ENCODE results near the gene LMO3.

LMO3 gene

DNA sequence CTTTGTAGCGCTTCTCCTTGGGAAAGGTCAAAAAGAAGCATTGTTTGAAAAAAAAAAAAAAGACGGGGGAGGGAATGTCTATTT, at the start of gene LMO3:
LMO3 (minus strand) TSS at position 46 of the 84 bp plus-strand sequence. CDS start 5,302 bp downstream, outside the sequence.
- no peak for DNase-seq

DNA sequence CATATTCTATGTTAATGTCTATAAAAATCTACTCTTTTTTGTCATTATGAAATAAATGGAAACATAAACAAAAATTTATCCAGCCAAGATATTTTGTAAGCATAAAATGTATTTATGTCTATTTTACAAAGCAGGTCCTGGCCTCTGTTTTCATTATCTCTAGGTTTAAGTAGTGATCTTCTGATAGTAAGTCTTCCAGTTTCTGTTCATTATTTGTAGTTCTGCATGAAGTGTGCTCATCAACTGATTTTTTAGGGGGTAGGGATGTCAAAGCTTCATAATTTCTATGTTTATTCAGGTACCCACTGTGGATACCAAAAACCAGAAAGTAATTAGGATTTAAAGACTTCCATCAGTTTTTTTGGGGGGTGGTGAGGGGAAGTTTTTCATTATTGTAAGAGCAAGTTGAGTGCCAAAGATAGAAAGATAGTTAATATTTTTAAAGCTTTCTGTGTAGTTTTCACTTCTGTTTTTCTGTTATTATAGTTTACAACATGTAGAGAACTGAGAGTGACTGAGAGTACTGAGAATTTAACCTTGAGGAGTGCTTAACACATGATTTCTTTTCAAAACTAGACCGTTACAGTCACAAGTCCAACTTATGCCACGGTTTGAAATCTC, 30.6 kb upstream of the LMO3 start:
- no peak for DNase-seq

DNA sequence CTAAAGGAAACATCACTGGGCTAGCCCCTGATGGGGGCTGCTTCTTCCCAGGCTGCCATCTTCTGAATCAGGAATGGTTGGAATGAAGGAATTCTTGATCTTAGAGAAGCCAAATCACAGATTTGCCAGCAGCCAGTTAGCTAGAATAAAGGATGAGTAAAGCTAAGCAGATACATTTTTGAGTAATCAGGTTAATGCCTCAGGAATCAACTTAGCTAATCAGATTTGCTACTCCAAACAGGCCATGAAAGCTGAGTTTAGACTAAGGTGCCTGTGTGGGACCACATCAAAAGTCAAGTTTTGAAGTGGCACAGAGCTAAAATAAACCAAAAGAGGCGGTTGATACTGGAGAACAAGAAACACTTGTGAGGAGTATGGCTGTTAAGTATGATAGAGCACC, 28.8 kb upstream of the LMO3 start:
- DNase-seq = no peak

DNA sequence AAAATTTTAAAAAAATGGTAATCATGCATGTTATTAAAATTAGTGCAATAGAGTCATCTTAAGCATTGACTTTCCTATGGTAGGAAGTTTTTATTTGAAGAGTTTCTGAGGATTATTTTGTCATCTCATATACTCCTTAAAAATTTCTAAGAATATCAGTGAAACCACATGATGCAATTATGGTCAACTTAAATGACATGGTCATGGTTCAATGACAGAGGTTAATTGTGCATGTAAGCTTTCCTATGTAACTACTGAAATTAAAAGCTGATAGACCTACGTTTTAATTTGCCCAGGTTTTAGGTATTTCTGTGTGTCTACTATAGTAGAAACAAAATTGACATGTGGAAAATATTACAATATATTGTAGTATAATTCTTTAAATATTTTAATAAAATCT, 21.0 kb upstream of the LMO3 start:
- DNase-seq = peak; percentile 12

DNA sequence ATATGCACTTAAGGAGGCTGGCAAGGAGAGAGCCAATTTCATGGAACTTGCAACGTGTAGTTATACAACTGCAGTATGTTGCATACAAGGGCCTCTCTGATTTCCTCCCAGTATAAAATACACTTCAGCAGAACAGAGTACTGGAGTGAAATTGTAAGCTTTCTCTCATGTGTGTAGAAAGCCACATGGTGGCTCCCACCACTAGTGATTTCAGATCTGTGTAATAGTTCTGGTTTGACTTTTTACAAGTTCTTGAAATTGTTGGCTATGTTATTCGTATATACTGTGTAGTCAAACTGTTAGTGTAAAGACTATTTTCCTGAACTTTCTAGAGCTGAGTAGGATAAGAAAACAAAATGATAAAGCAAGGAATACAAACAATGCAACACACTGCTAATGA, 16.4 kb upstream of the LMO3 start:
- no peak for DNase-seq

DNA sequence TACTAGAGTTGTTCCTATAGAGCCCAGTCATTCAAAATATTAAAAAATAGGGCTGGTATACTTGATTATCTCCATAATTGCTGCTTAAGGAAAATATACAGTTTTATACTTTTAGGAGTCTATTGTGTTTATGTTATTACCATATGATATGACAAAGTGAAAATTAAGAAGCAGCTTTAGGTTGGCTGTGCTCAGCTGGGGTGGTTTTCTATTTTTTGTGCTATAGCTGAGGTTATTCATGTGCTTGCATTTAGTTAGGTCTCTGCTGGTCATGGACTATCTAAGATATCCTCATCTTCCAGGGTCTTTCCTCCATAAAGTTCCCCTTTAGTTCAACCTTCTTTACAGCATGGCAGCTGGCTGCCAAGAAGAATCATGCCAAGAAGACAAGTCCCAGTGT, 13.6 kb upstream of the LMO3 start:
- DNase-seq = no peak

DNA sequence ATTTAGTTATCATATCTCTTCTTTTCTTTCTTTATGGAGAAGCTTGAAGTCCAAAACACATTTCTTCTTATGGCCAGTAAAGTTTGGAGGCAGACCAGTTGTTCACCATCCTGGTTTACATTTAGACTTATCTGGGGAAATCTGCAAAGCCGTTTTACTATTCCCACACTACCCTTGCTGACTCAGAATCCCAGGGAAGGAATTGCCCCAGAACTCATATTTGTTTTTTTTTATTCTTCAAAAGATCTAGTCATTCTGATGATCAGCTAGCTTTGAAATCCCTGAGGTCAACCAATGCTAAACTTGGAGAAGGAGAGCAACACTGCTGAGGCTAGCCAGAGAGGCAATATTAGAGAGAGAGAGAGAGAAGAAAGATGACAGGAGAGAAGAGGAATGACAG, 12.3 kb upstream of the LMO3 start:
- no peak for DNase-seq

DNA sequence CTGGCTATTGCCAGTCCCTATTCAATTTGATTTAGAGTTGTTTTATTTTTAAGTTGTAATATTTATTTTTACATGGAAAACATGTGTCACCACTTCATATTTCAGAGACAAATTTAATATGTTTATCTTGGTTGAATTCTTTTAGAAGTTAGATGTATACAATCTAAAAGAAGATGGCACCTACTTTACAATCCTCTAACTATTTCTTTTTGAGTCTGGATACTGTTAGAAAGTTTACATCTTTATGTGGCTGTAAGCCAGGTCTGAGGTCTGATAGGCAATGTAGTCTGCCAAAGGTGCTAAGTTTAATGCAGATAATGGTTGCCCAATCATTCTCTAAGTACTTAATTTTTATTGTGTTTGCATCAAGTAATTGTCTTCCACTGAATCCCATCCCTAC, 7.2 kb upstream of the LMO3 start:
- no peak for DNase-seq

DNA sequence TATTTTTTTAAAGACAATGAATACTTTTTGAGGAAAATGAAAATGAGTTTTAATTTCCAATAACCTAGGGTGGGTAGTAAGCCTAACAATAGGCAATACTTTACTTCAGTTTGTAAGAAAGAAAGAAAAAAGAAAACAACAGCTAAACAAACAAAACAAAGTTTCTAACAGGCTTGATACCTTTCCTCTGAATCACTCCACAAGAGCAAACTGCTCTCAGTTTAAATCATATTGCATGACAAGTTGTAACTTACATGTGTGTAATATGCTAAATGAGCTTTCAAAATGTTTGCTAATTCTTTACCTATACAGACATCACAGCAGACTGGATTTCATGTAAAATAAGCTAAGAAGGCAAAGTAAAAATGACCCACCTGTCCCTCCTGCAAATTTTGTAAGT, 6.7 kb upstream of the LMO3 start:
- no peak for DNase-seq

DNA sequence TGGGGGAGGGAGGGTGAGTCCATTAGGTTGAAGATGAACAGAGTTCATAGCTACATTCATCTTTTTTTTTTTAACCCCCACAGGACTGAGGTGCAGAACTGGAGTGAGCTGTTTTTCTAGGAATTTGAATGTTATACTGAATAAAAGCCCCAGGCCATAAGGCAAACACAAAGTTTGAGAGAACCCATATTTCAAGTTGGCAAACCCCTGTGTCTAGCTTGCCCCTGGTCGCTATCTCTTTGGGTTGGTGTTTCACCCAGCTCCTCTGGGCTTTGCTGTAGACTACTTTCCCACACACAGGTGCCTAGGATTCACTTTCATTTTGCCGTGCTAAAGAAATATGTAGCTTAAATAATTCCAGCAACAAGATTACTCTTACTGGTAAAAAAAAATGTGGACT, 5.2 kb upstream of the LMO3 start:
- DNase-seq = no peak

DNA sequence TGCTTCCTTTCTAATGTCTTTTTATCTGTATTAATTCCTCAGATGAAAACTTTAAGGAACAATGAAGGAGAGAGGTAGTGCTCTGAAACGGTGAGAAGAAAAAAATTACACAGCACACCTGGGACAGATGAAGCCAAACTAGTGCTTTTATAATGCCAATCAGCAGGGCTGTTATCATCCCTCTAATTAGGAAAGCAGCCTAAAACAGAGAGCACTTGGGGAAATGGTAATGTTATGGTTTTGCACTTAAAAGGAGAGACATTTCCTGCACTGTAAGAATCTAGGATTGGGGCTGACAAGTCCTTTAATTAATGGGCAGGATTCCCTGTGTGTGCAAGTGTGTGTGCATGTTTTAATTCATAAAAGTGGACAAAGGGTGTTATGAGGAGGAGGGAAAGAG, 4.8 kb upstream of the LMO3 start:
- peak; percentile 73 for DNase-seq

DNA sequence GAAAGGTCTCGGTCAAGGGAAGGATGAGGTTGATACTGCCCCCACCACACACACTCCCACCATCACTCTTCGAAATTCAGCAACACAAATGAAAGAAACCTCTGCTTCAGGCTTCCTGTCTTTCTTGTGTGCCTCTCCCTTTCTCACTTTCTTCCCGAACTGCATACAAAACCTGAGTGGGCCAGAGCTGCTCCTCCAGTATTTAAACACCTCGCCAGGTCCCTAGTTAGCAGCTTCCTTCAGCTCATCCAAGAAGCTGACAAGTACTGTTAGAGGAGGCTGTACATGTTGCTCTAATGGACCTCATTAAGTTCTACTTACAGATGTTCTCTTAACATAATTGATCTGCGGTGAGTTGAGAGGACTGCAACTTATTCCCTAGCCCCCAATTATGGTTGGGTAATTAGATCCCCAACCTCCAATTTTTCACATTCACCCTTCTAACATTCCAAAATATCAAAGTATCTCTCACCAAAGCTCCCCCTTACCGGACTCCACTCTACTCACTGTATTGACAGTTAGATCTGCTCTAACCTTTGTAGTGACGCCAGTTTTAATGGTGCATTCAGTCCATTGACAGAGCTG, 4.1 kb upstream of the LMO3 start:
- peak; percentile 97 for DNase-seq

DNA sequence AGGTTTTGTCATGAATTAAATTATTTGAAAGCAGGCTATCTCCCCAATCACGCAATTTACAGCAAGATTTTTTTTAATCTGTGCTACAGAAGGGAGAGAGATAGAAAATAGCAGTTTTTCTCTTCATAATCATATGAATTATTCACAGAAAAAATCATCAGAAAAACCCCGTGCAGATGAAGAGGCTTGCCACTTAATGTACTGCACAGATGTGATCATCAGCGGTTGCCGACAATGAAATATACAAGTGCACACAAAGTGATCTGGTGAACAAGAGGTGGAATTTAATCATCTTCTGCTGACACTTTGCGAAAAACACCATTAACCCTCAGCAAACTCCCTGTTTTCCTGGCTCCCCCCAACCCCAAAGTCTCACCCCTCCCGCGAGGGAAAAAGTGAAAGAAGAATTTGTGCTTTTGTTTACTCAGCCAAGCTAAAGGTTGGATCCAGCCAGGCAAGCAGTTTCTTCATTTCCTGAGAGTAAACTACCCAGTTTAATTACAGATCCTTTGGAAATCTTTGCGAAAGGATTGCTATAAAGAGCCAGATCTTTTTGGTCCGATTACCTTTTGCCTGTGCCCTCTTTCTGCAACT, 3.1 kb upstream of the LMO3 start:
- DNase-seq = peak; percentile 64

DNA sequence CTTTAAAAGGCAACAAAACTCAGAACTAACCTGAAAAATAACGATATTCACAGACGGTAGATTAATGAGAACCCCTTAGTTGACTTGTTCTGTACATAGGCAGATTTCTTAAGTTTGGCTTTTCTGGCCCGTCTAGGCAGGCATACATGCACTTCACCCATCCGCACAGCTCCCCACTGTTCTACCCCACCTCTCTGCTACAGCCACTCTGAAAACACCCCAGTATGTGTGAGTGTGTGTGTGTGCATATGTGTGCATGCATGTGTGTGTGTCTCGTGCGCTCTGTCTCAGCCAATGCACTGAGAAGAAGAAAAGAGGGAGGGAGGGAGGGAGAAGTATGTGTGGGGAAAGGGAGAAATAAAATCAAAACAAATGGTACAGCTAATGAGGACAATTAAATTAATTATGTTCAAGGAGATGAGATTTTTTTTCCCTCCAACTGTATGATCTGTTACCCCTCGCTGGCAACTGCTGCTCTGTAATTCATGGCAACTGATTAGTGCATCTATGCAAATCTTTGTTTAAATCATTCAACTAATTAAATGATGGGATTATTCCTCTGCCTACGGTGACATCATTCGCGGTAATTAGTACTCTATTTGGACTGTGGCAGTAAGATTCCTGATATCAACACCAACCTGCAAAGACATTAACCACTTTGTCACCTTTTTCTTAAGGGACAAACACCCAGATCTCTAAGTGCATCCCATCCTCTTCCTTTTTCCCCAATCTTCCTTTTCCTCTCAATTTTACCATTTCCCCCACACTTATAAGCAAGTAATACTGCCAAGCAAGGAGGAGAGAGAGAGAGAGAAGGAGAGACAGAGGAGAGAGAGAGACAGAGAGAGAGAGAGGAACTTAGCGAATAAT, 2.2 kb upstream of the LMO3 start:
- peak; percentile 60 for DNase-seq

DNA sequence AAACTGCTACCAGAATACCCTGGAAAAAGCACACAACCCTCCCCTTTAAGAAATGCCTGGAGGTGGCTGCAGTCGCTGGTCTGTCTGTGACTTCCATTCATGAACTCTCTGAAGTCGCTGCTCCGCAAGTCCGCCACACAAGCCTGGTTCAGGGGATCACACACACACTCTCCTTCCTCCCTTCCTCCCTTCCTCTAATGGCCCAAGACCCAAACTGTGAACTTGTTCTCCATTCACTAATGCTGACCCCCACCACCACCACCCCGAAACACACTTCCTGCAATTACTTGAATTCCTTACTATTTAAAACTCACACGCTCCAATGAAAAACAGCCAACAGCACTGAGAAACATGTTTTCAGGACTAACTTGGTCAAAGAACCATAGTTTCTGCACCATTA, 1.0 kb upstream of the LMO3 start:
- peak; percentile 64 for DNase-seq

DNA sequence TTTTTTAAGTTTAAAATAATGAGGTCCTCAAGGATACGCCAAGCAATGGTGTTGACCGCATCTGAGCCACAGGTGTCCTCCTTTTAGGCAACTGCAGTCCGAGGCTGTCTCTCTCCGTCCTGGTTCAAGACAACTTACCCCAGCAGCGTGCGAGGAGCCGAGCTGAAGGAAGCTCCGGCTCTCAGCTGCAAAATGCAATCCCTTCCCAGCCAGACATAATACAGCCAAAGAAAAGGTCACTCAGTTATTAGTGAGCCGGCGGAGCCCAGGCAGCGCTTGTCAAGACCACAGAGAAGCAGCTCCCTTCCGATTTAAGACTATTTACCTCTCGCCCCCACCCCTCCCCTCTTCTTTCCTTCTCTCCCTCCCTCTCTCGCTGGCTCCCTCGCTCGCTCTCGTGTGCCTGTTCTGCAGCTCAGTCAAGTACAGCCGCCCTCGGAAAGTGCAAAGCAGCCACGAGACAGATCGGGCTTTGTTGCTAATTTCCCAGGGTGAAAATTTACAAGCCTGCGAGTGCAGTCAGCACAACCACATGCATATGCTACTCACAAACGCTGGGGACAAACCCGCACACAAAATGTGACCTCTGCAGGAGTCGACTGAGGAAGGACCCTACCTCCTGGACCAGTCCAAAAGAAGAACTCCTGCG, 363 bp upstream of the LMO3 start:
- DNase-seq = peak; percentile 93

DNA sequence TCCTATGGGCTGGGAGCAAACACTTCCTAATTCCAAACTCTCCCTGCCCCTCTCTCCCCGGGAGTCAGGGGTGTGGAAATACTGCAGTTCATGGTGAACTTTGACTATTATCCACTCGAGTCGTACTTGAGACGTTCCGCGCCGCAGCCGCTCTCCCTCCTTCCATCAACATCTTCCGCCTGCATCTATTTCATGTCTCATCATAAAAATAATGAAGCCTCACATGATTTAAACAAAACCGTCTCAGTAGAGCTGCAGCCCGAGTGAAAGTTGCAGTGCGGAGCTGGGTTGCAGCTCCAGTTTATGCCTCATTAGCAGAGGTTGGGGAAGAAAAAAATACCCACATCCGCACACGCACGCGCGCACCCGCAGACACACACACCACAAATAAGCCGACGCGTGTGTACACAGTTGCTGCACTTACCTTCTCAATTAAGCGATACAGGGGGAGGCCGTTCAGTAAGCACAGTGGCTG, 283 bp downstream of the LMO3 start:
- DNase-seq = peak; percentile 92

DNA sequence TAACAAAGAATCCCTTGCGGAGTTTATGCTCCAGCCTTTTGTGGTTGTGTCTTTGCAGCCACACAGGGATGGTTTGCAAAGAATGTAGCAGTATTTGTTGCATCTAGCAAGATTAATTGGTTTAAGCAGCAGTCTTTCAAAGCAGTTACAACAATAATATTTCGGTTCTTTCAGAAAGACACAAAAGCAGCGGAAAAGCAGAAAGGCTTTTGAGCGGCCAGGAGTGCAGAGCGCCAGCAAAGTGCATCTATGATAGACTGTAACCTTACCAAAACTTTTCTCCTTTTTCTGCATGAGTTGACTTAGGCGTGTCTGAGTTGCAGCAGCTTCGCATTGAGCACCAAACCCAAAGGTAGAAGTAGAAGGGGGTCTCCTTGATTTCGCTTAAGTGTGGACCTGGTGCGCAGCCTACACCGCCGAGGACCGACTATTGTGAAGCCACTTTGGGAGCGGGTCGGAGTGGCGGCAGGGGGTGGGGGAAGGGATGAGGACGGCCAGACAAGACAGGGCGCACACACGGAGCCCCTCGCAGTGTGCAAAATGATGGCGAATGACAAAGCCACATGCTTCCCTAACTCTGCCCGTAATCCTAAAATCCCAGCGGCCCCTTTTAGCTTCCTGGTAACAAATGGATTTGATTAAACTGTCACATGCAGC, 1.2 kb downstream of the LMO3 start:
- peak; percentile 89 for DNase-seq

DNA sequence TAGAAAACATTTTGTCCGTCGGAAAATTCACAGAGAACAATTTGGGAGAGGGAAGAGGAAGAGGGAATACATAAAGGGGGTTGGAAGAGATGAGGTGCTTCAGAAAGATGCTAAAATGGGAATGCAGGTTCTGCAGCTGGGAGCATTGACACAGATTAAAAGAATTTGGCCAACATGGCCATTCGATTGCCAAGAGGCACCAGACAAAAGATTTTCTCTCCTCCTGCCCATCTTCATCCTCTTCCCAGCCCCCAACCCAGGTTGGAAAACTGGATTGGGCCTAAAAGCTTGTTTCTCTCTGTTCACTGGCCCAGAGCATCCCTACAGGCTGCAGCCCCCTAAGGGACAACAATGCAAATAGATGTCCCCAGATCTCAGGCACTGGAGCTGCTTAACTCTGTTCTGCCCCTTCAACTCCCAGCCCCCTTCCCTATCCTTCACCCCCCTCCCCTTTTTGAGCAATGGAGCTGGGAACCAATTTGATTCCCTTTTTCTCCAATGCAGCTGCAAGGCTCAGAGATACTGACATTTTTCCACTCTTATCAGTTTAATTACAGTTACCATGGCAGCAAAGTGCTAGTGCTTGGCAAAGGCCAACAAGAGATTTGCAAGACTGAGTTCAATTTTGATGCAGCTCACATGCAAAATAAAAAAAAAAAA, 1.9 kb downstream of the LMO3 start:
- peak; percentile 91 for DNase-seq

DNA sequence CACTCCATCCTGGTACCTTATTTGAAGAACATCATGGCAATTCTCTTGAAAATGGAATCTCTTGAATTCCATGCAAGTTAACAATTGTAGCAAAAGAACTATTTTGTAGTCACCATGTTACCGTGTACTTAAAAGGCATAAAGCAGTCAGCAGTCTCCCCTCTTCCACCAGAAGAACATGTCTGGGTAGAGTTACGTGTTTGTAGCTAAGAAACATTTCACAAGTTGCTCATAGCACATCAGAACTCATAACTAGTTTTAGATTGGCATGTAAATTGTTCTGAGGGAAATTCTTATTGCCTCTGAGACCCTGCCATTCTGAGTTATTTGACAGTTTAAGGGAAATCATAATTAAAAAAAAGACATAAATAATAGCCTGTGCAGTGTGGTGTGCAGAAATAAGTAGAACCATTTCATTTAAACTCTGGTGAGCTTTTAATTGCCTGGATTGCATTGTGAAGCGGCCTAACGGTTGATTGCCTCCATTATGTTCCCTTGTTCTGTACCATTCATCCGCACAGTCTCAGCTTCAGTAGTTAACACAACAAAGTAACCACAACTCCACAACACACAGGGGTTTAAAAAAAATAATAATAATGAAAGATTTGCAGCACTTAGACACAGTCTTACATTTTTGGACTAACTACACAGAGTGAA, 2.6 kb downstream of the LMO3 start:
- peak; percentile 91 for DNase-seq

DNA sequence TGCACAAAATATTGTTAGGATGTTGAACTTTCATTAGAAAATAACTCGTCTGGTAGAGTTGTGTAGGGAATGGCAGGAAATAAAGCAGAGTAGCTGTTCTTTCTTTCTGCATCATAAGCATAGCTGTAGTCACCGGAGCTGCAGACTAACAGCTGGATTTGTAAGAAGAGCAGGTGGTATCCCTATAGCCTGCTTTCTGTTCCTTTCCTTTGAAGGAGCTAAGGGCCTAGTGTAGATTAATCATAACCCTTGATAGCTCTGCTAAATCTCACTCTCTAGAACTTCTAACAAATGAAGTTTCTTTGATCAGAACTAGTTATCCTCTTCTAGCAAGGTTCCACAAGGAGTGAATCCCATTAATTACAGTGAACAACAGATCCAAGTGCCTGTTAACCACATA, 3.5 kb downstream of the LMO3 start:
- DNase-seq = peak; percentile 72

DNA sequence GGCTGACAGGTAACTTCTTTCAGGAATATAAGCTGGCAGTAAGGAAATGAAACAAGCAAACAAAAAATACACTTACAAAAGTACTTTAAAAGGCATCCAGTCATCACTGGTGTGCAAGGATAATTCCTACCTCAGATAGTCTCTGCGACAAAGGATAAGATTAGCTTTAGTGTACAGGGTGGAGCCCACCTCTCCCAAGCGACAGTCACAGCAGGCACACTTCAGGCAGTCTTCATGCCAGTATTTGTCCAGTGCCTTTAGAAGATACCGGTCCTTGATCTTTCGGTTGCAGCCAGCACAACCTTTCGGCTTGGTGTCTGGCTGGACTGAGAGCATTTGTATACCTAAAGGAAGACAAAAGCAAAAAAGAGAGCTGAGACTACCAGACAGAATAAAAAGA, 5.4 kb downstream of the LMO3 start:
- peak; percentile 54 for DNase-seq

Measured in DMS79 treated with DMSO at 0.1 percent for 48 hours (cell line).